H54 (cell line): ENCODE measurements around the gene ATOX1.
"Not testable (repeated sequence)": the region's sequence is repeated elsewhere in the genome, so short reads cannot be mapped to it uniquely, and the experiment has no call there.

Experiments used
- DNase-seq: peaks from one replicate; pipeline ENCODE4 v3.0.0; 2011; ENCODE audit warnings: low spot score, mixed read lengths; ENCODE audit not compliant: insufficient read length
- FAIRE-seq: peaks from 3 replicates; lab custom pipeline; 2011; peaks lifted over from hg19 to GRCh38; lab: Jason Lieb, UNC
- POLR2A ChIP-seq: IDR thresholded peaks from 2 replicates; pipeline ENCODE4 v1.6.1; 2011; ENCODE audit warnings: low read depth, mild to moderate bottlenecking, low read length

The ATOX1 gene

GRCh38 chr5:151733358-151734063 is 24.9 kb downstream of the ATOX1 start:
- no peak for DNase-seq
- FAIRE-seq: no peak

GRCh38 chr5:151730381-151730780 is 28.1 kb downstream of the ATOX1 start:
- TF ChIP-seq POLR2A: no peak
- DNase-seq: no peak
- FAIRE-seq: no peak

More at GRCh38 chr5:151733358-151734063, 24.9 kb downstream of the ATOX1 start:
- TF ChIP-seq POLR2A: no peak

- not testable (repeated sequence) for DNase-seq, FAIRE-seq
Measured at GRCh38 chr5:151729597-151729996, 28.8 kb downstream of the ATOX1 start.

GRCh38 chr5:151724360-151724759 is 34.1 kb downstream of the ATOX1 start:
- FAIRE-seq (no peak), DNase-seq (no peak)
- no peak for TF ChIP-seq POLR2A

GRCh38 chr5:151722546-151722945 is 35.9 kb downstream of the ATOX1 start:
- TF ChIP-seq POLR2A: no peak
- no peak for FAIRE-seq
- DNase-seq: no peak

GRCh38 chr5:151721812-151722391 is 36.5 kb downstream of the ATOX1 start:
- FAIRE-seq (no peak), DNase-seq (no peak)
- TF ChIP-seq POLR2A: no peak

- DNase-seq (no peak), FAIRE-seq (no peak)
- TF ChIP-seq POLR2A: no peak
Measured at GRCh38 chr5:151721087-151721646, 37.3 kb downstream of the ATOX1 start.

- DNase-seq: no peak
- no peak for TF ChIP-seq POLR2A
- no peak for FAIRE-seq
Measured at GRCh38 chr5:151720215-151720614, 38.2 kb downstream of the ATOX1 start.

GRCh38 chr5:151719228-151720000 is 39.0 kb downstream of the ATOX1 start:
- DNase-seq (no peak), FAIRE-seq (no peak)
- no peak for TF ChIP-seq POLR2A

- DNase-seq: no peak
- TF ChIP-seq POLR2A: no peak
- no peak for FAIRE-seq
Measured at GRCh38 chr5:151718646-151719045, 39.8 kb downstream of the ATOX1 start.

- no peak for TF ChIP-seq POLR2A
- FAIRE-seq (no peak), DNase-seq (no peak)
Measured at GRCh38 chr5:151718153-151718552, 40.3 kb downstream of the ATOX1 start.

- no peak for FAIRE-seq
- TF ChIP-seq POLR2A: no peak
- no peak for DNase-seq
Measured at GRCh38 chr5:151717416-151717815, 41.0 kb downstream of the ATOX1 start.

- FAIRE-seq (no peak), DNase-seq (no peak)
- no peak for TF ChIP-seq POLR2A
Measured at GRCh38 chr5:151709109-151709735, 49.2 kb downstream of the ATOX1 start.

- FAIRE-seq (no peak), DNase-seq (no peak)
- TF ChIP-seq POLR2A: no peak
Measured at GRCh38 chr5:151708126-151708525, 50.3 kb downstream of the ATOX1 start.

- FAIRE-seq (no peak), DNase-seq (no peak)
- TF ChIP-seq POLR2A: no peak
Measured at GRCh38 chr5:151707567-151707966, 50.9 kb downstream of the ATOX1 start.
